Ovary (tissue), 3 donors: ENCODE data around the gene GKN1.

Source experiments
- CTCF ChIP-seq, 3 donors: fragments of 450-650 bp in 2 of 3; fragments of 200-600 bp in 1 of 3; IDR thresholded peaks; one replicate each; pipeline versions ENCODE4 v1.5.1 to v1.8.0; 2016 to 2022; ENCODE audit warnings: antibody characterized with exemption in 3 of 3, mild to moderate bottlenecking in 1 of 3
- POLR2A ChIP-seq: fragments of 450-650 bp; IDR thresholded peaks from one replicate; pipeline ENCODE4 v1.6.1; 2017; ENCODE audit warnings: antibody characterized with exemption, mild to moderate bottlenecking, moderate library complexity
- donor health status: DM: no; HTN: no; CAD: no.

GRCh38 chr2:68970566-68971265, 3.7 kb upstream of the GKN1 start:
- TF ChIP-seq CTCF (IDR thresholded peaks at IDR 0.05) (no peak), POLR2A (no peak)
